Left forelimb (tissue), 1 donor: ENCODE data around the gene ART4.

Experiments
- DNase-seq: peaks from one replicate; pipeline ENCODE4 v3.0.0-alpha.2; 2018; ENCODE audit warnings: low spot score

The ART4 gene

GRCh38 chr12:14852880-14853279, 9.6 kb upstream of the ART4 start:
- DNase-seq: no peak

GRCh38 chr12:14850929-14851663, 7.8 kb upstream of the ART4 start:
- DNase-seq: no peak

GRCh38 chr12:14849661-14850060, 6.3 kb upstream of the ART4 start:
- DNase-seq: no peak

- DNase-seq: no peak
These were observed 3.7 kb upstream of the ART4 start for GRCh38 chr12:14846876-14847580.

- DNase-seq: no peak
These were observed 2.8 kb upstream of the ART4 start for GRCh38 chr12:14846042-14846587.

- no peak for DNase-seq
These were observed 2.0 kb upstream of the ART4 start for GRCh38 chr12:14845350-14845750.

- no peak for DNase-seq
These were observed 1.1 kb upstream of the ART4 start for GRCh38 chr12:14844401-14844800.

GRCh38 chr12:14842315-14842714, 1.0 kb downstream of the ART4 start:
- DNase-seq: no peak

GRCh38 chr12:14841761-14842160, 1.6 kb downstream of the ART4 start:
- DNase-seq: no peak

- no peak for DNase-seq
These were observed 2.7 kb downstream of the ART4 start for GRCh38 chr12:14840616-14841015.

- no peak for DNase-seq
These were observed 4.1 kb downstream of the ART4 start for GRCh38 chr12:14839262-14839661.

GRCh38 chr12:14836336-14837210, 6.8 kb downstream of the ART4 start:
- DNase-seq: no peak

GRCh38 chr12:14834509-14834908, 8.8 kb downstream of the ART4 start:
- no peak for DNase-seq

- DNase-seq: no peak
These were observed 9.4 kb downstream of the ART4 start for GRCh38 chr12:14833952-14834351.

- no peak for DNase-seq
These were observed 10.0 kb downstream of the ART4 start for GRCh38 chr12:14833336-14833735.

- DNase-seq: no peak
These were observed 14.4 kb downstream of the ART4 start for GRCh38 chr12:14828892-14829291.

- DNase-seq: no peak
These were observed 16.3 kb downstream of the ART4 start for GRCh38 chr12:14827043-14827442.

- no peak for DNase-seq
These were observed 16.8 kb downstream of the ART4 start for GRCh38 chr12:14826491-14826890.

- no peak for DNase-seq
These were observed 18.1 kb downstream of the ART4 start for GRCh38 chr12:14825256-14825655.

GRCh38 chr12:14824012-14824634, 19.2 kb downstream of the ART4 start:
- DNase-seq: no peak

GRCh38 chr12:14814014-14814413, 29.3 kb downstream of the ART4 start, which contains the start of gene SMCO3:
Gene SMCO3, minus strand, starts transcription at chr12:14814182. Its CDS starts 7,502 bp downstream, at chr12:14806680.
- no peak for DNase-seq

GRCh38 chr12:14811486-14811885, 31.8 kb downstream of the ART4 start:
- no peak for DNase-seq
